K562 (cell line): ENCODE measurements around the gene PHKB. TPM values are rescaled to one million over a fixed set of nuclear protein-coding genes. Genes with fewer than 3 reads are reported as not detected.

ENCODE experiments used
- ATAC-seq: fragments of 200-7000 bp; cut with Tn5 transposase; 3 replicates; pipeline ENCODE4 v1.9.1; 2020; ENCODE audit warnings: moderate library complexity
- BruUV-seq: library from RNA; stranded (reverse); fragments of 400-500 nt; replicated peaks from 2 replicates; lab custom pipeline; 2021; lab: Mats Ljungman, UMichigan
- CTCF ChIA-PET: fragments of 300-600 bp; formaldehyde crosslinking; extraction: SDS; loops from one replicate; lab custom pipeline; 2021; ENCODE audit warnings: low intra/inter-chr PET ratio; lab: Yijun Ruan, JAX
- POLR2A ChIA-PET: fragments of 300-600, 350-650 bp; sonication (Branson Sonifier 250); formaldehyde crosslinking; extraction: SDS; loops from one replicate; lab custom pipeline; 2021; ENCODE audit warnings: antibody characterized with exemption, inconsistent platforms; lab: Yijun Ruan, JAX
- DNase-seq, 4 experiments: peaks; one replicate each; pipeline versions ENCODE4 v3.0.0 to v3.0.0-alpha.2; 2011 to 2018; ENCODE audit warnings: low spot score in 3 of 4, mixed read lengths in 3 of 4; ENCODE audit errors: extremely low read depth in 1 of 4
- FAIRE-seq: peaks from 2 replicates; lab custom pipeline; 2011; peaks lifted over from hg19 to GRCh38; lab: Jason Lieb, UNC
- H2AFZ ChIP-seq: 2 replicates; pipeline ENCODE4 v1.6.0; 2011; ENCODE audit warnings: low read depth, low read length, control low read depth, inconsistent platforms
- H3K27ac ChIP-seq: fragments of 200-600 bp; 3 replicates; pipeline ENCODE4 v1.8.0; 2011; ENCODE audit warnings: low read depth, mild to moderate bottlenecking, control low read depth, inconsistent platforms, low read length, moderate library complexity, mixed read lengths; ENCODE audit errors: extremely low read depth
- H3K27me3 ChIP-seq, 2 experiments: fragments of 300-600 bp in 1 of 2; 2 replicates in 1 of 2; 3 replicates in 1 of 2; pipeline versions ENCODE4 v1.6.0 to v1.8.0; 2011; ENCODE audit warnings: inconsistent platforms in 2 of 2, low read length in 2 of 2, mild to moderate bottlenecking in 1 of 2, mixed read lengths in 1 of 2, moderate library complexity in 1 of 2; ENCODE audit not compliant: control insufficient read depth in 2 of 2, insufficient read depth in 2 of 2
- H3K36me3 ChIP-seq: fragments of 300-600 bp; 3 replicates; pipeline ENCODE4 v1.8.0; 2011; ENCODE audit warnings: mild to moderate bottlenecking, low read length, inconsistent platforms; ENCODE audit not compliant: control insufficient read depth, insufficient read depth
- H3K4me1 ChIP-seq, 2 experiments: fragments of 200-600 bp in 1 of 2; replicated peaks in 1 of 2; 2 replicates in 1 of 2; 3 replicates in 1 of 2; pipeline versions ENCODE4 v1.5.1 to v1.8.0; 2011; ENCODE audit warnings: inconsistent platforms in 2 of 2, low read length in 2 of 2, mild to moderate bottlenecking in 1 of 2, mixed read lengths in 1 of 2, moderate library complexity in 1 of 2; ENCODE audit not compliant: control insufficient read depth in 2 of 2, insufficient read depth in 2 of 2
- H3K4me2 ChIP-seq: 2 replicates; pipeline ENCODE4 v1.6.1; 2011; ENCODE audit warnings: low read length, control low read depth, inconsistent platforms, mixed read lengths; ENCODE audit not compliant: insufficient read depth
- H3K4me3 ChIP-seq: fragments of 200-600 bp; sonication (generic), shearing (Covaris generic); 2 replicates; pipeline ENCODE4 v1.5.1; 2016; ENCODE audit warnings: control low read depth, inconsistent platforms
- H3K79me2 ChIP-seq: fragments of 200-600 bp; 3 replicates; pipeline ENCODE4 v1.8.0; 2011; ENCODE audit warnings: low read length, inconsistent platforms; ENCODE audit not compliant: control insufficient read depth, insufficient read depth
- H3K9ac ChIP-seq, 2 experiments: 2 replicates each; pipeline versions ENCODE4 v1.6.0 to v1.6.1; 2011; ENCODE audit warnings: low read depth in 2 of 2, low read length in 2 of 2, control low read depth in 1 of 2, inconsistent platforms in 1 of 2, mild to moderate bottlenecking in 1 of 2, mixed read lengths in 1 of 2; ENCODE audit not compliant: insufficient read depth in 1 of 2
- H3K9me1 ChIP-seq: one replicate; pipeline ENCODE4 v1.6.0; 2011; ENCODE audit warnings: inconsistent platforms, mild to moderate bottlenecking, low read length, moderate library complexity; ENCODE audit not compliant: control insufficient read depth, insufficient read depth
- H3K9me3 ChIP-seq: replicated peaks from 2 replicates; pipeline ENCODE4 v1.5.1; 2011; ENCODE audit warnings: low read depth, low read length, inconsistent platforms; ENCODE audit not compliant: control insufficient read depth, insufficient read depth
- H4K20me1 ChIP-seq: replicated peaks from 2 replicates; pipeline ENCODE4 v1.6.1; 2011; ENCODE audit warnings: low read length, inconsistent platforms, mixed read lengths; ENCODE audit not compliant: control insufficient read depth, insufficient read depth
- CBX8 ChIP-seq: fragments of 200-600 bp; sonication (generic); IDR thresholded peaks from 2 replicates; pipeline ENCODE4 v1.6.1; 2012; ENCODE audit warnings: borderline replicate concordance, mixed run types, low read depth, mild to moderate bottlenecking, moderate library complexity, mixed read lengths, low read length, control low read depth, inconsistent platforms; ENCODE audit not compliant: poor library complexity, severe bottlenecking; ENCODE audit errors: extremely low read depth
- CCAR2 ChIP-seq: fragments of 200-400 bp; formaldehyde crosslinking; IDR thresholded peaks from 2 replicates; pipeline ENCODE4 v1.6.1; 2017; ENCODE audit warnings: mild to moderate bottlenecking, low read depth, low read length
- KLF1 ChIP-seq: fragments of 450-650 bp; IDR thresholded peaks from 2 replicates; pipeline ENCODE4 v1.6.1; 2016; ENCODE audit warnings: missing genetic modification characterization, missing compliant biosample characterization
- MBD2 ChIP-seq: sonication (generic); IDR thresholded peaks from 2 replicates; pipeline ENCODE4 v1.6.1; 2016; ENCODE audit warnings: low read depth, borderline replicate concordance
- RNF2 ChIP-seq: sonication (generic); IDR thresholded peaks from 2 replicates; pipeline ENCODE4 v1.6.1; 2016
- SMARCC2 ChIP-seq: fragments of 450-650 bp; IDR thresholded peaks from 2 replicates; pipeline ENCODE4 v1.6.1; 2017; ENCODE audit warnings: antibody characterized with exemption, moderate library complexity, mild to moderate bottlenecking, low read depth
- SRF ChIP-seq, 2 experiments: fragments of 250-450, 450-650 bp in 1 of 2; sonication (Bioruptor Pico) in 1 of 2; sonication (generic) in 1 of 2; formaldehyde crosslinking; IDR thresholded peaks; 2 replicates each; pipeline versions ENCODE4 v1.5.0 to v1.5.1; 2020 to 2022; ENCODE audit warnings: mild to moderate bottlenecking in 1 of 2, missing genetic modification reagents in 1 of 2
- WGBS: fragments of 100-300 bp; shearing (Covaris generic); methylation state at CpG from one replicate; pipeline ENCODE4 v1.1.6; 2016; ENCODE audit warnings: low coverage, mixed read lengths; ENCODE audit not compliant: insufficient coverage; ENCODE audit errors: missing lambda C conversion rate; 5-methylcytosine and 5-hydroxymethylcytosine counted together
- in situ Hi-C: fragments of 300-500 bp; cut with MboI; formaldehyde crosslinking; loops from 4 replicates; pipeline ENCODE4 v1.15.0; 2018; ENCODE audit warnings: inconsistent platforms, mixed read lengths
- intact Hi-C: fragments of 100-400 bp; cut with micrococcal nuclease; formaldehyde crosslinking; loops from 2 replicates; pipeline ENCODE4 v1.14.2; 2022
- polyA plus RNA-seq, 8 experiments: library from polyadenylated mRNA; depleted of rRNA in 4 of 8; stranded (reverse) in 5 of 8; unstranded in 3 of 8; fragments of >200 nt; fragmentation: Nextera tagmentation in 2 of 8; fragmentation: Illumina TruSeq in 1 of 8; extraction: Ambion mirVana in 2 of 8; extraction: Trizol in 1 of 8; gene quantifications; 2 replicates each; pipeline versions ENCODE4 v1.2.1 to v1.2.3, GENCODE V29; 2011 to 2014; ENCODE audit warnings: inconsistent platforms in 1 of 8, missing spikeins in 1 of 8
- total RNA-seq, 7 experiments: library from RNA; depleted of rRNA in 6 of 7; stranded (reverse); fragments of >200 nt in 6 of 7; fragmentation: Illumina TruSeq in 2 of 7; extraction: Trizol in 2 of 7; gene quantifications; 2 replicates each; pipeline versions ENCODE4 v1.2.1 to v1.2.3, GENCODE V29; 2011 to 2021; ENCODE audit warnings: low replicate concordance in 1 of 7
- TF ChIP-seq, protein P1 (sequence below): sonication (generic); formaldehyde crosslinking; IDR thresholded peaks from 2 replicates; pipeline ENCODE4 v1.8.0; 2023; ENCODE audit warnings: mild to moderate bottlenecking, missing genetic modification reagents

PHKB gene
- total and polyA plus RNA-seq, 9 of the 15 experiments (the other 6 are each of a cell fraction or from before 2014, with no cell fraction given), result 24.7 to 92.3 (median 67.0) TPM

DNA sequence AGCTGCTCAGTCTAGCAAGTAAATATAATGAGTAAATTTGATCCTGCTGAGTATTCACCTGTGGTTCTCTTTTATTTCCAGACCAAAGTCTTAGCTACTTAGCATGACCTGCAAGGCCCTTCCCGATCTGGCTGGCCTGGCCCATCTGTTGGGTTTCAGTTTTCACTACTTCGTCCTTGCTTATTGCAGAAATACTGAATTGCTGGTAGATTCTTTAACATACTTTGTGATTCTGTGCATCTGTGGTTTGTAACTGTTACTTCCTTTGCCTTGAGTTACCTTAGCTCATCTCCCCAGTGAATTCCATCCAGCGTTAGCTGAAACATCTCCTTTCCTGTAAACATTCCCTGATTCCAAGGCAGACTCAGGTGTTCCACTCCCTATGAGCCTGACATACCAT is 131.1 kb downstream of the PHKB start:
- Histone ChIP-seq H3K4me3 (no peak overlapping the region), H3K4me2 (no peak overlapping the region), H3K27me3 (no peaks in the 10 kb centered on the region), H2AFZ (no peak overlapping the region), H3K36me3 (peaks cover 66% of the 10 kb centered on the region), H3K4me1 (no peaks in the 10 kb centered on the region; a peak in 1 of 5 replicates), H3K79me2 (no peaks in the 10 kb centered on the region), H3K9me3 (no peaks in the 10 kb centered on the region), H3K9me1 (no peaks in the 10 kb centered on the region), H4K20me1 (no peaks in the 10 kb centered on the region), H3K27ac (no peak overlapping the region), H3K9ac (no peak overlapping the region)
- BruUV-seq, result no TSS peak
- no peak for ATAC-seq
- intact Hi-C loops (no loop called here), in situ Hi-C loops (no loop called here)
- no peak for FAIRE-seq
- no peak for DNase-seq
- ChIA-PET CTCF (no interaction called here), POLR2A (interaction anchor here (0.6 to 2.4 kb wide), 3 partner anchors 10 to 548 kb away, joined by 3 to 5 read pairs (median 3); no protein-coding TSS in a partner anchor)
- WGBS, result 98% methylated on average over 3 of the region's 3 CpGs
- TF ChIP-seq CBX8, result no peak
- no peak for TF ChIP-seq SMARCC2
- no peak for TF ChIP-seq MBD2
- no peak for TF ChIP-seq RNF2
- TF ChIP-seq CCAR2, result no peak
- TF ChIP-seq, protein P1, sequence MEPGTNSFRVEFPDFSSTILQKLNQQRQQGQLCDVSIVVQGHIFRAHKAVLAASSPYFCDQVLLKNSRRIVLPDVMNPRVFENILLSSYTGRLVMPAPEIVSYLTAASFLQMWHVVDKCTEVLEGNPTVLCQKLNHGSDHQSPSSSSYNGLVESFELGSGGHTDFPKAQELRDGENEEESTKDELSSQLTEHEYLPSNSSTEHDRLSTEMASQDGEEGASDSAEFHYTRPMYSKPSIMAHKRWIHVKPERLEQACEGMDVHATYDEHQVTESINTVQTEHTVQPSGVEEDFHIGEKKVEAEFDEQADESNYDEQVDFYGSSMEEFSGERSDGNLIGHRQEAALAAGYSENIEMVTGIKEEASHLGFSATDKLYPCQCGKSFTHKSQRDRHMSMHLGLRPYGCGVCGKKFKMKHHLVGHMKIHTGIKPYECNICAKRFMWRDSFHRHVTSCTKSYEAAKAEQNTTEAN (CRISPR knock-in tag), result no peak
- no peak for TF ChIP-seq KLF1 (tag)
- no peak for TF ChIP-seq SRF (CRISPR knock-in tag; IDR thresholded peaks at IDR 0.05)
